RKO (cell line): ENCODE data around the gene SGCA.

ENCODE experiments used
- DNase-seq: peaks from one replicate; pipeline ENCODE4 v3.0.0-alpha.2; 2016; ENCODE audit warnings: low spot score

The SGCA gene

GRCh38 chr17:50182783-50183420 lies 17.1 kb downstream of the SGCA start:
- DNase-seq, result no peak

- DNase-seq, result no peak
Observed at GRCh38 chr17:50183421-50183994, 17.7 kb downstream of the SGCA start.

- no peak for DNase-seq
Observed at GRCh38 chr17:50184064-50184463, 18.3 kb downstream of the SGCA start.

GRCh38 chr17:50184611-50185398 lies 19.0 kb downstream of the SGCA start:
- no peak for DNase-seq

GRCh38 chr17:50185631-50186471 lies 20.0 kb downstream of the SGCA start:
- no peak for DNase-seq

- DNase-seq, result no peak
Observed at GRCh38 chr17:50186661-50187393, 21.0 kb downstream of the SGCA start.

GRCh38 chr17:50187394-50187725 lies 21.6 kb downstream of the SGCA start:
- no peak for DNase-seq

- DNase-seq, result no peak
Observed at GRCh38 chr17:50187751-50188530, 22.1 kb downstream of the SGCA start.

GRCh38 chr17:50188531-50188920 lies 22.7 kb downstream of the SGCA start:
- no peak for DNase-seq

GRCh38 chr17:50188921-50189549 lies 23.2 kb downstream of the SGCA start:
- DNase-seq, result no peak

GRCh38 chr17:50189550-50190292 lies 23.9 kb downstream of the SGCA start:
- DNase-seq, result no peak

GRCh38 chr17:50190293-50190602 lies 24.4 kb downstream of the SGCA start:
- DNase-seq, result no peak

GRCh38 chr17:50190603-50191358 lies 25.0 kb downstream of the SGCA start:
- no peak for DNase-seq

GRCh38 chr17:50191359-50192143 lies 25.7 kb downstream of the SGCA start:
- no peak for DNase-seq

GRCh38 chr17:50192144-50192617 lies 26.4 kb downstream of the SGCA start:
- DNase-seq, result no peak

GRCh38 chr17:50192618-50193291 lies 26.9 kb downstream of the SGCA start:
- no peak for DNase-seq

GRCh38 chr17:50194140-50194933 lies 28.5 kb downstream of the SGCA start:
- no peak for DNase-seq
